Measurements from ENCODE around the gene CFH.
"Not testable (repeated sequence)": the region's sequence is repeated elsewhere in the genome, so short reads cannot be mapped to it uniquely, and the experiment has no call there.

Gene CFH

GRCh38 chr1:196765019-196765740 is 113.3 kb downstream of the CFH start:
- DNase-seq (ENCODE audit: low read depth): not testable (repeated sequence)

GRCh38 chr1:196769823-196770222 is 118.0 kb downstream of the CFH start:
- not testable (repeated sequence) for DNase-seq (ENCODE audit: low read depth)

GRCh38 chr1:196773713-196774112 is 121.9 kb downstream of the CFH start:
- DNase-seq (ENCODE audit: low read depth): no peak

- no peak for DNase-seq (ENCODE audit: low read depth)
Observed at GRCh38 chr1:196774175-196774574, 122.3 kb downstream of the CFH start.

GRCh38 chr1:196774603-196775002 is 122.8 kb downstream of the CFH start, which contains the start of gene CFHR3:
TSS of gene CFHR3 (plus strand) at chr1:196774840. CDS start at chr1:196774887, 47 bp downstream.
- no peak for DNase-seq (ENCODE audit: low read depth)

- DNase-seq (ENCODE audit: low read depth): no peak
Observed at GRCh38 chr1:196777603-196778002, 125.8 kb downstream of the CFH start.

GRCh38 chr1:196779093-196779492 is 127.2 kb downstream of the CFH start:
- DNase-seq (ENCODE audit: low read depth): no peak

GRCh38 chr1:196791252-196791651 is 139.4 kb downstream of the CFH start:
- not testable (repeated sequence) for DNase-seq (ENCODE audit: low read depth)

GRCh38 chr1:196794103-196794502 is 142.3 kb downstream of the CFH start:
- not testable (repeated sequence) for DNase-seq (ENCODE audit: low read depth)

All from activated T-cell treated with anti-CD3 and anti-CD28 coated beads for 24 hours (primary cell).